NCI-H146 treated with DMSO at 0.1 percent for 48 hours (cell line): ENCODE data around the gene GGA2.
"Not testable (repeated sequence)": the region's sequence is repeated elsewhere in the genome, so short reads cannot be mapped to it uniquely, and the experiment has no call there.

Source experiments
- DNase-seq: peaks from one replicate; lab custom pipeline; 2025; ENCODE audit not compliant: unreplicated experiment; lab: John Stamatoyannopoulos, UW

The GGA2 gene, protein sequence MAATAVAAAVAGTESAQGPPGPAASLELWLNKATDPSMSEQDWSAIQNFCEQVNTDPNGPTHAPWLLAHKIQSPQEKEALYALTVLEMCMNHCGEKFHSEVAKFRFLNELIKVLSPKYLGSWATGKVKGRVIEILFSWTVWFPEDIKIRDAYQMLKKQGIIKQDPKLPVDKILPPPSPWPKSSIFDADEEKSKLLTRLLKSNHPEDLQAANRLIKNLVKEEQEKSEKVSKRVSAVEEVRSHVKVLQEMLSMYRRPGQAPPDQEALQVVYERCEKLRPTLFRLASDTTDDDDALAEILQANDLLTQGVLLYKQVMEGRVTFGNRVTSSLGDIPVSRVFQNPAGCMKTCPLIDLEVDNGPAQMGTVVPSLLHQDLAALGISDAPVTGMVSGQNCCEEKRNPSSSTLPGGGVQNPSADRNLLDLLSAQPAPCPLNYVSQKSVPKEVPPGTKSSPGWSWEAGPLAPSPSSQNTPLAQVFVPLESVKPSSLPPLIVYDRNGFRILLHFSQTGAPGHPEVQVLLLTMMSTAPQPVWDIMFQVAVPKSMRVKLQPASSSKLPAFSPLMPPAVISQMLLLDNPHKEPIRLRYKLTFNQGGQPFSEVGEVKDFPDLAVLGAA

GRCh38 chr16:23510164-23510914 is at the start of gene GGA2:
GGA2 (minus strand) TSS chr16:23510494; CDS start chr16:23510411, 83 bp downstream.
- DNase-seq, result peak; percentile 75

DNA sequence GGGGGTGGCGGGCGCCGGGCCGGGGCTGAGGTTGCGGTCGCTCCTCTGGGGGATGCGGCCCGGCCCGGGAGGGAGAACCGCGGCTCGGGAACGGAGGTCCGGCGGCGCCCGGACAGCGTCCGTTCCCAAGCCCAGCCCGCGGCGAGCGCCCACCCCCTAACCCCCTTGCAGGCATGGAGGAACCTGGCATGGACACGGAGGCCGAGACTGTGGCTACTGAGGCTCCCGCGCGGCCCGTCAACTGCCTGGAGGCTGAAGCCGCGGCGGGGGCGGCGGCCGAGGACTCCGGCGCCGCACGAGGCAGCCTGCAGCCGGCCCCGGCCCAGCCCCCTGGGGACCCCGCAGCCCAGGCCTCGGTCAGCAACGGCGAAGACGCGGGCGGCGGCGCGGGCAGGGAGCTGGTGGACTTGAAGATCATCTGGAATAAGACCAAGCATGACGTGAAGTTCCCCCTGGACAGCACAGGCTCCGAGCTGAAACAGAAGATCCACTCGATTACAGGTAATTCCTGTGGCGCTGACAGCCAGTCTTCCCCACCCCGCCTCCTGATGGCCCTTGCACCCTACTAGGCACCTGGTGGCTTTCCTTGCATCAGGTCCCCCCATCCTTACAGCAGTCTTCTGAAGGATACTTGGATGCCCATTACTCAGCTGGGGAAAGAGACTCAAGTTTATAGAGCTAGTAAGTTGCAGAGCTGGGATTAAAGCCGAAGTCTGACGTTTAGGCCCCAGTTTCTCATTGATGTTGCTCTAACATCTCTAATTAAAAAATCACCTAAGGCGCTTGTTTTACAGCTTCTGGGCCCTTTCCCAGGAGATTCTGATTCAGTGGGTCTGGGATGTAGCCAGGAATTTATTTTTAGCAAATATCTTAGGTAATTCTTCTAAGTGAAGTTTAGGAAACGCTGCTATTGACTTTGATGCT is 47.7 kb upstream of the GGA2 start:
- DNase-seq, result no peak

GRCh38 chr16:23556881-23557778 is 46.8 kb upstream of the GGA2 start, which contains the start of the genes EARS2 and UBFD1:
EARS2 (minus strand) TSS chr16:23557350; CDS start chr16:23557343, 7 bp downstream.
UBFD1 (plus strand) TSS chr16:23557727; CDS start chr16:23557743, 16 bp downstream.
- DNase-seq, result peak; percentile 100

DNA sequence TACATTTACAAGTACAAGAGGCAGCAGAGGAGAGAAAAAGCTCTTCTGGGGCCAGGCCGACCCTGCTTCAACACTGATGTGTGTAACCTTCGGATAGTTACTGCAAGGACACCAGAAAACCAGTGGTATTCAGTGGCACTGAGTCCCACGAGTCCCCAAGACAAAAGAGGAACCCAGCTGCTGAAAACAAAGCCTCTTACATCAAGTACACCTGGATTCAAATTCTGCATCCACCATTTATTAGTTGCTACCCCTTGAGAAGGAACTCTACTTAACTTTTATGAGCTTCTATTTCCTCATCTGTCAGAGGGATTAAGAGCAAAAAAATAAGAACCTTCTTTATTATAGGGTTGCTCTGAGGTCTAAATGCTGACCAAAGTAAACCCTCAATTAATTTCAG is 44.2 kb upstream of the GGA2 start:
- no peak for DNase-seq

DNA sequence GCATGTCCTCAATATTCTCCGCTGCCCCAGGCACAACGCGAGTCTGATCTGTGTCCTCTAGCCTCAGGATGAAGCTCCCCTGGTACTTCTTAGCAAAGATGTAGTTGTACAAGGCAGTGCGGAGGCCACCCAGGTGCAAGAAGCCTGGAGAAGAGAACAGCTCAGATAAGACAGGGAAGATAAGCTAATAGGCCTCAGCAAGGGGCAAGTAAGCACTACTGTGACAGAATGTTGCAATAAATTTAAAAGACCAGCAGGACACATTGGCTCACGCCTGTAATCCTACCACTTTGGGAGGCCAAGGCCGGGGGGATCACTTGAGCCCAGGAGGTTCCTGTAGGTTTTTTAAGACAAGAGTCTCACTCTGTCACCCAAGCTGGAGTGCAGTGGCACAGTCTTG is 41.9 kb upstream of the GGA2 start:
- DNase-seq, result no peak

GRCh38 chr16:23549938-23550337 is 39.6 kb upstream of the GGA2 start:
- no peak for DNase-seq

GRCh38 chr16:23544436-23544835 is 34.1 kb upstream of the GGA2 start:
- DNase-seq, result no peak

- DNase-seq, result not testable (repeated sequence)
Observed at GRCh38 chr16:23540817-23541178, 30.5 kb upstream of the GGA2 start.

DNA sequence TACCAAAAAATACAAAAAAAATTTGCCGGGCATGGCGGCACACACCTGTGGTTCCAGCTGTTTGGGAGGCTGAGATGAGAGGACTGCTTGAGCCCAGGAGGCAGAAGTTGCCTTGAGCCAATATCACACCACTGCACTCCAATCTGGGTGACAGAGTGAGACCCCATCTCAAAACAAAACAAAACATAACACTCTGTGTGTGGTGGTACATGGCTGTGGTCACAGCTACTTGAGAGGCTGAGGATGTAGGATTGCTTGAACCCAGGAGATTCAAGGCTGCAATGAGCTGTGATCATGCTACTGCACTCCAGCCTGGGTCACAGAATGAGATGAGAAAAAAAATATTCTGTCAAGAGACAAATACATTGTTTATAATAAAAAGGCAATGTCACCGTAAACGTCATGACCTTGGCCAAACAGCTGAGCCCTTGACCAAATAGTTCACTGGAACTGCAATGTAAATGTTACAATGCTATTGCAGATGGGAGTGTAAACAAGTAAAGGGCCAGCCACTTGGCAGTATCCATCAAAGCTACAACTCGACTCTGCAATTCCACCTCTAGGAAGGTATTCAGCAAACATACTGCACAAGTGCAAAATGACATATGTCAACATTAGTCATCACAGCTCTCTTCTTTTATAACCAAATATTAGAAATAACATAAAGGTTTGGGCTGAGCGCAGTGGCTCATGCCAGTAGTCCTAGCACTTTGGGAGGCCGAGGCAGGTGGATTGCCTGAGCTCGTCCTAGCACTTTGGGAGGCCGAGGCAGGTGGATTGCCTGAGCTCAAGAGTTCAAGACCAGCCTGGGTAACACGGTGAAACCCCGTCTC is 29.9 kb upstream of the GGA2 start:
- no peak for DNase-seq

GRCh38 chr16:23538919-23539278 is 28.6 kb upstream of the GGA2 start:
- DNase-seq, result no peak

DNA sequence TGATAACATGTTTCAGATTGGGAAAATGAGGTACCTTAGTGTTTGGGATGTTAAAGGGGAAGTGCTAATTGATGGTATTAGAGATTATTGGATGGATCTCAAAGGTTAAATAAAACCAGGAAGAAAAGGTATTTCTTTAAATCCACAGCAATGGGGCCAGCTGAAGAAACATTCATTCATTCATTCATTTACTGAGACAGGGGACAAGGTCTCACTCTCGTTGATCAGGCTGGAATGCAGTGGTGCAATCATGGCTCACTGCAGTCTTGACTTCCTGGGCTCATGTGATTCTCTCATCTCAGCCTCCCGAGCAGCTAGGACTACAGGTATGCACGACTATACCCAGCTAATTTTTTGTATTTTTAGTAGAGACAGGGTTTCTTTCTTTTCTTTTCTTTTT is 27.1 kb upstream of the GGA2 start:
- DNase-seq, result no peak

DNA sequence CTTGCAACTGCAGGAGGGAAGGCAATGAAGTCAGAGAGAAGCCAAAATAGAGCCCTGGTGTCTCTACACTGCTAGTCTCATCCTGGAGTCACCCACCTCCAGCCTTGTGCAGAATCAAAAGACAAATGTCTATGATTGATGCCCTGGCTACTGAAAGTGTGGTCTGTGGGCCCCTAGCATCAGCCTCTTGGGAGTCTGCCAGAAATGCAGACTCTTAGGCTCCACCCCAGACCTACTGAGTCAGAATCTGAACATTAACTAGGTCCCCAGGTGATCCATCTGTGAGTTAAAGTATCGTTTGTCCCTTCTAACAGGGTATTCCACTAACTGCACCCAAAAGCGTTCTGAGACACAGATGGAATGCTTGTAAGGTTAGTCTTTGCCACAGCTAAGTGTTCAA is 25.6 kb upstream of the GGA2 start:
- DNase-seq, result no peak

GRCh38 chr16:23534868-23535860 is 24.9 kb upstream of the GGA2 start:
- no peak for DNase-seq

- DNase-seq, result no peak
Observed at GRCh38 chr16:23532448-23532847, 22.2 kb upstream of the GGA2 start.

DNA sequence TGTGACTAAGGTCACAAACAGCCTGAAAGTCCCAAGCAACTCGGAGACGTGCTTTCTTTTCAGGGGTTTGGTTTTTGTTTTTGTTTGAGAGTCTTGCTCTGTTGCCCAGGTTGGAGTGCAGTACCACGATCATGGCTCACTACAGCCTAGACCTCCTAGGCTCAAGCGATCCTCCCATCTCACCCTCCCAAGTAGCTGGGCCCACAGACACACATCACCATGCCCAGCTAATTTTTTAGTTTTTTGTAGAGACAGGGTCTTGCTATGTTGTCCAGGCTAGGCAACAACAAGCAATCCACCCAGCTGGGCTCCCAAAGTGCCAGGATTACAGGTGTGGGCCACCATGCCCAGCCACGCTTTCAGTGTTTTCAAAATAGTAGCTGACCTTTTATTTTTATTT is 19.8 kb upstream of the GGA2 start:
- no peak for DNase-seq

DNA sequence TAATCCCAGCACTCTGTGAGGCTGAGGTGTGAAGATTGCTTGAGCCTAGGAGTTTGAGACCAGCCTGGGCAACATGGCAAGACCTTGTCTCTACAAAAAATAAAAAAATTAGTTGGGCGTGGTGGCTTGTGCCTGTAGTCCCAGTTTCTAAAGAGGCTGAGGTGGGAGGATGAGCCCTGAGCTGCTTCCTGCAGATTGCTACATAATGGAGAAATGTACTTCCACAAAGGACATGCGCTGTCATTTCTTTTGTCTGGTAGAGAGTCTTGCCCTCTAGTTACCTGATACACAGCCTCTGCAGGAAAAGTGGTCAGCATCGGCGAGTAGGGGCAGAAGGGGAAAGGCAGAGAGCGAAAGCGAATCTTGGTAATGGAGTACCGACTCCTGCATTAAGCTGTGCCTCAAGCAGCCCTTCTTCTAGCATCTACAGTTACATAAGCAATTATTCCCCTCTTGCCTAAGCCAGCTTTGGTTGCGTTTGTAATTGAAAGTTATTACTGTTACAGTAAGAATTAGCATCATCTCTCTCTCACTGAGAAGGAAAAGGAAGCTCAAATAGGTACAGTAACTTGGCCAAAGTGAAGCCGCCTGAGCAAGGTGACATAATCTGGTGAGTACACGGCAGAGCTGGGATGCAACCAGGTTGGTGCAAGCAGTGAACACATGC is 18.5 kb upstream of the GGA2 start:
- no peak for DNase-seq

GRCh38 chr16:23527961-23528643 is 17.8 kb upstream of the GGA2 start:
- no peak for DNase-seq
